Testis (tissue), 2 donors: Measurements from ENCODE around the gene TAAR9.

Experiments
- POLR2A ChIP-seq: fragments of 450-650 bp; IDR thresholded peaks from one replicate; pipeline ENCODE4 v1.6.1; 2017; ENCODE audit warnings: antibody characterized with exemption, mild to moderate bottlenecking, moderate library complexity
- TF ChIP-seq, protein P1 (sequence below), 3 experiments: fragments of 450-650 bp in 2 of 3; fragments of 200-600 bp in 1 of 3; sonication (generic) in 1 of 3; IDR thresholded peaks; one replicate each; pipeline ENCODE4 v1.5.1; 2016 to 2019; ENCODE audit warnings: antibody characterized with exemption in 3 of 3, mild to moderate bottlenecking in 2 of 3, moderate library complexity in 1 of 3

- TF ChIP-seq, protein P1, sequence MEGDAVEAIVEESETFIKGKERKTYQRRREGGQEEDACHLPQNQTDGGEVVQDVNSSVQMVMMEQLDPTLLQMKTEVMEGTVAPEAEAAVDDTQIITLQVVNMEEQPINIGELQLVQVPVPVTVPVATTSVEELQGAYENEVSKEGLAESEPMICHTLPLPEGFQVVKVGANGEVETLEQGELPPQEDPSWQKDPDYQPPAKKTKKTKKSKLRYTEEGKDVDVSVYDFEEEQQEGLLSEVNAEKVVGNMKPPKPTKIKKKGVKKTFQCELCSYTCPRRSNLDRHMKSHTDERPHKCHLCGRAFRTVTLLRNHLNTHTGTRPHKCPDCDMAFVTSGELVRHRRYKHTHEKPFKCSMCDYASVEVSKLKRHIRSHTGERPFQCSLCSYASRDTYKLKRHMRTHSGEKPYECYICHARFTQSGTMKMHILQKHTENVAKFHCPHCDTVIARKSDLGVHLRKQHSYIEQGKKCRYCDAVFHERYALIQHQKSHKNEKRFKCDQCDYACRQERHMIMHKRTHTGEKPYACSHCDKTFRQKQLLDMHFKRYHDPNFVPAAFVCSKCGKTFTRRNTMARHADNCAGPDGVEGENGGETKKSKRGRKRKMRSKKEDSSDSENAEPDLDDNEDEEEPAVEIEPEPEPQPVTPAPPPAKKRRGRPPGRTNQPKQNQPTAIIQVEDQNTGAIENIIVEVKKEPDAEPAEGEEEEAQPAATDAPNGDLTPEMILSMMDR (IDR thresholded peaks at IDR 0.05) = no peak
- no peak for TF ChIP-seq POLR2A
Observed at GRCh38 chr6:132495604-132496079, 42.4 kb upstream of the TAAR9 start.
